CD8-positive, alpha-beta memory T cell (primary cell): Measurements from ENCODE around the gene ALDH5A1. TPM values are rescaled to one million over a fixed set of nuclear protein-coding genes. Genes with fewer than 3 reads are reported as not detected.
A peak's percentile ranks its signal among the peaks of the same experiment; 100 is the strongest.

Source experiments
- CTCF ChIA-PET: fragments of 350-600 bp; sonication (Branson Sonifier 250); formaldehyde crosslinking; loops from one replicate; lab custom pipeline; 2021; ENCODE audit warnings: antibody characterized with exemption; lab: Charles Lee
- POLR2A ChIA-PET: fragments of 350-600 bp; sonication (Branson Sonifier 250); formaldehyde crosslinking; loops from one replicate; lab custom pipeline; 2021; ENCODE audit warnings: antibody characterized with exemption; lab: Charles Lee
- DNase-seq, 5 donors: peaks; one replicate each; pipeline versions ENCODE4 v3.0.0 to v3.0.0-alpha.2; 2020 to 2022; ENCODE audit warnings: mixed read lengths in 1 of 5
- H3K27ac ChIP-seq: one replicate; pipeline ENCODE4 v1.7.0; 2013; ENCODE audit warnings: low read depth, mild to moderate bottlenecking, low read length, moderate library complexity
- H3K27me3 ChIP-seq: 2 replicates; pipeline ENCODE4 v1.7.0; 2013; ENCODE audit warnings: low read length, mild to moderate bottlenecking; ENCODE audit not compliant: insufficient read depth, poor library complexity, severe bottlenecking
- H3K36me3 ChIP-seq: 2 replicates; pipeline ENCODE4 v1.7.0; 2013; ENCODE audit warnings: mild to moderate bottlenecking, low read length, moderate library complexity; ENCODE audit not compliant: insufficient read depth
- H3K4me1 ChIP-seq: 2 replicates; pipeline ENCODE4 v1.7.0; 2013; ENCODE audit warnings: mild to moderate bottlenecking, low read length, moderate library complexity; ENCODE audit not compliant: insufficient read depth
- H3K4me3 ChIP-seq: 2 replicates; pipeline ENCODE4 v1.7.0; 2013; ENCODE audit warnings: mild to moderate bottlenecking, low read length
- H3K9me3 ChIP-seq: 2 replicates; pipeline ENCODE4 v1.7.0; 2013; ENCODE audit warnings: mild to moderate bottlenecking, low read length
- H3K27ac Mint-ChIP-seq, 8 donors: one replicate each; pipeline ENCODE4 v1.8.0; 2020 to 2021; ENCODE audit warnings: mixed read lengths in 8 of 8, mild to moderate bottlenecking in 6 of 8, inconsistent platforms in 3 of 8, moderate library complexity in 3 of 8
- H3K27me3 Mint-ChIP-seq, 2 donors: one replicate each; pipeline ENCODE4 v1.8.0; 2020 to 2021; ENCODE audit warnings: mixed read lengths in 2 of 2, mild to moderate bottlenecking in 1 of 2, moderate library complexity in 1 of 2
- H3K36me3 Mint-ChIP-seq, 3 donors: one replicate each; pipeline ENCODE4 v1.8.0; 2020 to 2021; ENCODE audit warnings: mixed read lengths in 3 of 3, inconsistent platforms in 1 of 3, mild to moderate bottlenecking in 1 of 3
- H3K4me1 Mint-ChIP-seq, 3 donors: one replicate each; pipeline ENCODE4 v1.8.0; 2020 to 2021; ENCODE audit warnings: mixed read lengths in 3 of 3, inconsistent platforms in 1 of 3, mild to moderate bottlenecking in 1 of 3
- H3K4me3 Mint-ChIP-seq, 7 donors: one replicate each; pipeline ENCODE4 v1.8.0; 2020 to 2021; ENCODE audit warnings: mixed read lengths in 7 of 7, mild to moderate bottlenecking in 6 of 7, moderate library complexity in 4 of 7, inconsistent platforms in 2 of 7
- H3K9me3 Mint-ChIP-seq, 5 donors: one replicate each; pipeline ENCODE4 v1.8.0; 2020 to 2022; ENCODE audit warnings: mixed read lengths in 5 of 5, mild to moderate bottlenecking in 3 of 5, moderate library complexity in 2 of 5, inconsistent platforms in 1 of 5
- polyA plus RNA-seq: library from polyadenylated mRNA; unstranded; fragments of 300-500 nt; fragmentation: Illumina TruSeq; gene quantifications from one replicate; pipeline ENCODE4 v1.2.3, GENCODE V29; 2021
- total RNA-seq, 2 experiments: library from RNA; stranded (reverse); gene quantifications; one replicate each; pipeline ENCODE4 v1.2.3, GENCODE V29; 2021

The ALDH5A1 gene
- total and polyA plus RNA-seq, 3 experiments from 2014 or later = 11.8 to 15.4 (median 13.2) TPM

GRCh38 chr6:24520929-24521546 lies 26.3 kb downstream of the ALDH5A1 start:
- Histone ChIP-seq H3K9me3 (no peaks in the 10 kb centered on the region), H3K27ac (no peak overlapping the region), H3K27me3 (no peaks in the 10 kb centered on the region), H3K4me3 (no peak overlapping the region), H3K4me1 (no peaks in the 10 kb centered on the region), H3K36me3 (no peaks in the 10 kb centered on the region)
- H3K4me1 Mint-ChIP-seq = no peaks in the 10 kb centered on the region
- H3K27me3 Mint-ChIP-seq = no peaks in the 10 kb centered on the region
- H3K9me3 Mint-ChIP-seq = no peaks in the 10 kb centered on the region
- no peak overlapping the region for H3K4me3 Mint-ChIP-seq
- peak in 2 of 5 donors; percentile 16 to 54 for DNase-seq
- POLR2A ChIA-PET = interaction anchor here (1.0 kb wide), 1 partner anchor 26 kb away, joined by 3 read pairs; the partner anchor contains the start of gene ALDH5A1
- peaks cover 0 to 29% (median 8%) of the 10 kb centered on the region in 3 donors for H3K36me3 Mint-ChIP-seq
- H3K27ac Mint-ChIP-seq = peak overlapping the region in 1 of 8 donors; percentile 22
- CTCF ChIA-PET = interaction anchor here (0.8 to 1.6 kb wide), 7 partner anchors 11 to 96 kb away, joined by 3 to 8 read pairs (median 4); partner anchors contain the start of gene ALDH5A1

GRCh38 chr6:24522228-24523176 lies 27.7 kb downstream of the ALDH5A1 start:
- peaks cover 0 to 25% (median 5%) of the 10 kb centered on the region in 3 donors for H3K36me3 Mint-ChIP-seq
- H3K4me3 Mint-ChIP-seq = no peak overlapping the region
- peak overlapping the region in 1 of 8 donors; percentile 65 for H3K27ac Mint-ChIP-seq
- H3K4me1 Mint-ChIP-seq = no peaks in the 10 kb centered on the region
- Histone ChIP-seq H3K27me3 (no peaks in the 10 kb centered on the region), H3K4me3 (no peak overlapping the region), H3K27ac (no peak overlapping the region), H3K9me3 (no peaks in the 10 kb centered on the region), H3K36me3 (no peaks in the 10 kb centered on the region), H3K4me1 (no peaks in the 10 kb centered on the region)
- DNase-seq = no peak
- no peaks in the 10 kb centered on the region for H3K27me3 Mint-ChIP-seq
- ChIA-PET POLR2A (no interaction called here), CTCF (interaction anchor here (1.6 kb wide), 3 partner anchors 9 to 98 kb away, joined by 3 to 7 read pairs (median 4); partner anchors contain the start of gene ALDH5A1)
- H3K9me3 Mint-ChIP-seq = no peaks in the 10 kb centered on the region

- Histone ChIP-seq H3K36me3 (no peaks in the 10 kb centered on the region), H3K27me3 (no peaks in the 10 kb centered on the region), H3K27ac (no peak overlapping the region), H3K4me1 (no peaks in the 10 kb centered on the region), H3K4me3 (no peak overlapping the region), H3K9me3 (no peaks in the 10 kb centered on the region)
- H3K27me3 Mint-ChIP-seq = no peaks in the 10 kb centered on the region
- ChIA-PET POLR2A (no interaction called here), CTCF (no interaction called here)
- peaks cover 3 to 16% (median 5%) of the 10 kb centered on the region in 3 donors for H3K36me3 Mint-ChIP-seq
- H3K27ac Mint-ChIP-seq = no peak overlapping the region
- H3K4me1 Mint-ChIP-seq = peaks cover 0 to 1% (median 0%) of the 10 kb centered on the region in 3 donors
- no peak for DNase-seq
- no peak overlapping the region for H3K4me3 Mint-ChIP-seq
- H3K9me3 Mint-ChIP-seq = no peaks in the 10 kb centered on the region
Observed at GRCh38 chr6:24524329-24524728, 29.6 kb downstream of the ALDH5A1 start.

- POLR2A ChIA-PET = no interaction called here
- peak in 1 of 5 donors; percentile 13 for DNase-seq
Observed at GRCh38 chr6:24524805-24525204, 30.0 kb downstream of the ALDH5A1 start.

GRCh38 chr6:24529985-24530384 lies 35.2 kb downstream of the ALDH5A1 start:
- no peak for DNase-seq
- H3K36me3 Mint-ChIP-seq = peaks cover 25 to 52% (median 28%) of the 10 kb centered on the region in 3 donors
- peaks cover 0 to 1% (median 0%) of the 10 kb centered on the region in 3 donors for H3K4me1 Mint-ChIP-seq
- H3K4me1 ChIP-seq = no peaks in the 10 kb centered on the region
- POLR2A ChIA-PET = no interaction called here
- H3K9me3 ChIP-seq = no peaks in the 10 kb centered on the region
- H3K36me3 ChIP-seq = peaks cover 9% of the 10 kb centered on the region
- H3K4me3 ChIP-seq = no peak overlapping the region
- no peaks in the 10 kb centered on the region for H3K9me3 Mint-ChIP-seq
- no peak overlapping the region for H3K27ac ChIP-seq
- H3K4me3 Mint-ChIP-seq = no peak overlapping the region
- H3K27me3 ChIP-seq = no peaks in the 10 kb centered on the region
- CTCF ChIA-PET = interaction anchor here (1.0 kb wide), 1 partner anchor 34 kb away, joined by 4 read pairs; no protein-coding TSS in a partner anchor
- H3K27me3 Mint-ChIP-seq = no peaks in the 10 kb centered on the region
- H3K27ac Mint-ChIP-seq = peak overlapping the region in 2 of 8 donors; percentile 34 to 68

More at GRCh38 chr6:24524805-24525204, 30.0 kb downstream of the ALDH5A1 start:
- peaks cover 4 to 17% (median 5%) of the 10 kb centered on the region in 3 donors for H3K36me3 Mint-ChIP-seq
- Histone ChIP-seq H3K27me3 (no peaks in the 10 kb centered on the region), H3K27ac (no peak overlapping the region), H3K9me3 (no peaks in the 10 kb centered on the region), H3K4me3 (no peak overlapping the region), H3K4me1 (no peaks in the 10 kb centered on the region), H3K36me3 (no peaks in the 10 kb centered on the region)
- H3K9me3 Mint-ChIP-seq = no peaks in the 10 kb centered on the region
- no peak overlapping the region for H3K4me3 Mint-ChIP-seq
- no peaks in the 10 kb centered on the region for H3K27me3 Mint-ChIP-seq
- H3K4me1 Mint-ChIP-seq = peaks cover 0 to 1% (median 0%) of the 10 kb centered on the region in 3 donors
- CTCF ChIA-PET = no interaction called here
- H3K27ac Mint-ChIP-seq = no peak overlapping the region

- peaks cover 9% of the 10 kb centered on the region for H3K36me3 ChIP-seq
Observed at GRCh38 chr6:24534329-24534728, 39.6 kb downstream of the ALDH5A1 start.

GRCh38 chr6:24535210-24535609 lies 40.4 kb downstream of the ALDH5A1 start:
- H3K36me3 ChIP-seq = peaks cover 9% of the 10 kb centered on the region
- Mint-ChIP-seq H3K27ac (no peak overlapping the region), H3K36me3 (peaks cover 18 to 68% (median 26%) of the 10 kb centered on the region in 3 donors), H3K27me3 (no peaks in the 10 kb centered on the region), H3K9me3 (no peaks in the 10 kb centered on the region), H3K4me1 (no peaks in the 10 kb centered on the region), H3K4me3 (no peak overlapping the region)
- no peaks in the 10 kb centered on the region for H3K9me3 ChIP-seq
- H3K27me3 ChIP-seq = no peaks in the 10 kb centered on the region
- DNase-seq = no peak
- no peak overlapping the region for H3K4me3 ChIP-seq
- ChIA-PET CTCF (interaction anchor here (1.6 kb wide), 1 partner anchor 14 kb away, joined by 4 read pairs; no protein-coding TSS in a partner anchor), POLR2A (no interaction called here)
- no peak overlapping the region for H3K27ac ChIP-seq
- no peaks in the 10 kb centered on the region for H3K4me1 ChIP-seq

More at GRCh38 chr6:24534329-24534728, 39.6 kb downstream of the ALDH5A1 start:
- ChIA-PET CTCF (interaction anchor here (1.0 to 1.6 kb wide), 2 partner anchors 9 to 13 kb away, joined by 3 to 4 read pairs; no protein-coding TSS in a partner anchor), POLR2A (no interaction called here)
- H3K27me3 Mint-ChIP-seq = no peaks in the 10 kb centered on the region
- H3K9me3 Mint-ChIP-seq = no peaks in the 10 kb centered on the region
- no peak for DNase-seq
- H3K4me3 Mint-ChIP-seq = no peak overlapping the region
- no peaks in the 10 kb centered on the region for H3K9me3 ChIP-seq
- H3K36me3 Mint-ChIP-seq = peaks cover 22 to 70% (median 30%) of the 10 kb centered on the region in 3 donors
- no peak overlapping the region for H3K27ac ChIP-seq
- H3K27ac Mint-ChIP-seq = no peak overlapping the region
- no peak overlapping the region for H3K4me3 ChIP-seq
- no peaks in the 10 kb centered on the region for H3K4me1 ChIP-seq
- H3K4me1 Mint-ChIP-seq = no peaks in the 10 kb centered on the region
- H3K27me3 ChIP-seq = no peaks in the 10 kb centered on the region
